Ramos (cell line): ENCODE results near the gene ABCC1.
"Not testable (repeated sequence)": the region's sequence is repeated elsewhere in the genome, so short reads cannot be mapped to it uniquely, and the experiment has no call there.

ENCODE experiments used
- in situ Hi-C: fragments of 300-500 bp; cut with MboI; formaldehyde crosslinking; loops from one replicate; pipeline ENCODE4 v1.14.3; 2022; ENCODE audit warnings: low sequenced_read_pairs; ENCODE audit not compliant: unreplicated experiment

The ABCC1 gene

GRCh38 chr16:15963307-15963910 is 14.0 kb downstream of the ABCC1 start:
- in situ Hi-C loops = no loop called here

GRCh38 chr16:15966420-15966819 is 17.0 kb downstream of the ABCC1 start:
- in situ Hi-C loops = no loop called here

- in situ Hi-C loops = no loop called here
Observed at GRCh38 chr16:15966836-15967546, 17.6 kb downstream of the ABCC1 start.

DNA sequence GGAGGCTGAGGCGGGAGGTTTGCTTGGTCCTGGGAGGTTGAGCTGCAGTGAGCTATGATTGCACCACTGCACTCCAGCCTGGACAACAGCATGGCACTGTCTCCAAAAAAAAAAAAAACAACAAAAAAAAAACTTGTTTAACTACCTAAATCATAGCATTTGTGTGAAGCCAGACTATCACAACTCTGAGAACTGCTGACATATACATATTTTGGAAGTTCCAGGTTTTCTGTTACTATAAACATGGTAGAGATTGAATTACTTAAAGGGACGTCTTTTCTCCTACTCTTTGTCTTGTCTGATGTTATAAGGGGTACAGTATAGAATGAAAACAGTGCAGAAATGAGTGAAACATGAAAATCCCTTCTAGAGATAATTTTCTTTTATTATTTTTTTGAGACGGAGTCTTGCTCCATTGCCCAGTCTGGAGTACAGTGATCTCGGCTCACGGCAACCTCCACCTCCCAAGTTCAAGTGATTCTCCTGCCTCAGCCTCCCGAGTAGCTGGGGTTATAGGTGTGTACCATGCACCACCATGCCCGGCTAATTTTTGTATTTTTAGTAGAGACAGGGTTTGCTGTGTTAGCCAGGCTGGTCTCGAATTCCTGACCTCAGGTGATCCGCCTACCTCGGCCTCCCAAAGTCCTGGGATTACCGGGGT is 18.4 kb downstream of the ABCC1 start:
- in situ Hi-C loops = no loop called here

- in situ Hi-C loops = no loop called here
Observed at GRCh38 chr16:15970202-15970601, 20.8 kb downstream of the ABCC1 start.

DNA sequence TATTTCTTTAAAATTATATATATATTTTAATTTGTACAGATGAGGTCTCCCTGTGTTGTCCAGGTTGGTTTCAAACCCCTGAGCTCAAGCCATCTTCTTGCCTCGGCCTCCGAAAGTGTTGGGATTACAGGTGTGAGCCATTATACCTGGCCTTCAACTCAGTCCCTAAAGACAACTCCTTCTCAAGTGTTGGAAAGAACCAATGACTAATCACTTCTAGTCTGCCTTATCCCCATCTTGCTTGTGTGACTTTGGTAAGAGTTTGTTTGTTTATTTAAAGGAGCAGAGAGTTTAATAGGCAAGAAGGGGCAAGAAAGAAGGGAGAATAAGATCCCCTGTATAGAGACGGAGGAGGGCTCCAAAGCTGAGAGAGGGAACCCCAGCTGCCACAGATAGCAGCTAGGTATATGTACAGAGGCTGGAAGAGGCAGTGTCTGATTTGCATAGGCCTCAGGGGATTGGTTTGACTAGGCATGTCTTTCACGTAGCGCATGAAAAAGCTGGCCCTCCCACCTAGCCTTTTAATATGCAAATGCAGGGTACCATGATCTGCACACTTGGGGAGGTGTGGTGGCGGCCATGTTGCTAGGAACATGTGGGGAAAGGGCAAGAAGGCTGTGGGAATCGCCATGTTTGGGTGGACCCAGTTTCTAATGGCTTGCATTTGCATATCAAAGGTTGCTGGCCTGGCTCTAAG is 21.5 kb downstream of the ABCC1 start:
- in situ Hi-C loops = no loop called here

DNA sequence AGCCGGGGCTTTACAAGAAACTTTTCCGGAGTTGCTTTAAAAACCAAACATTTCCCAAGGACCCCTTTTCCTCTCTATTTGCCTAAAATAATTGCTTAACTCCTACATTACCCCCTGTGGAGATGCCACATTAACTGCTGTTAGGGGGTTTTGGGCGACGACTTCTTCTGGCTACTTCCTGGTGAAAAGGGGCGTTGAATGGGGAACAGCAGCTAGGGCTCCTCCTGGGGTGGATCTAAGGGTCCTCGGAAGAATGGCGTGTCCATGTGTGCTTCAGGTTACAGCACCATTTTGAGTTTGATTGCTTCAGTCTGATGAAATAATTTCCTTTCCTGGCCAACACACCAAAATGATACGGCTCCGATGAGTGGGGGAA is 22.0 kb downstream of the ABCC1 start:
- in situ Hi-C loops = no loop called here

DNA sequence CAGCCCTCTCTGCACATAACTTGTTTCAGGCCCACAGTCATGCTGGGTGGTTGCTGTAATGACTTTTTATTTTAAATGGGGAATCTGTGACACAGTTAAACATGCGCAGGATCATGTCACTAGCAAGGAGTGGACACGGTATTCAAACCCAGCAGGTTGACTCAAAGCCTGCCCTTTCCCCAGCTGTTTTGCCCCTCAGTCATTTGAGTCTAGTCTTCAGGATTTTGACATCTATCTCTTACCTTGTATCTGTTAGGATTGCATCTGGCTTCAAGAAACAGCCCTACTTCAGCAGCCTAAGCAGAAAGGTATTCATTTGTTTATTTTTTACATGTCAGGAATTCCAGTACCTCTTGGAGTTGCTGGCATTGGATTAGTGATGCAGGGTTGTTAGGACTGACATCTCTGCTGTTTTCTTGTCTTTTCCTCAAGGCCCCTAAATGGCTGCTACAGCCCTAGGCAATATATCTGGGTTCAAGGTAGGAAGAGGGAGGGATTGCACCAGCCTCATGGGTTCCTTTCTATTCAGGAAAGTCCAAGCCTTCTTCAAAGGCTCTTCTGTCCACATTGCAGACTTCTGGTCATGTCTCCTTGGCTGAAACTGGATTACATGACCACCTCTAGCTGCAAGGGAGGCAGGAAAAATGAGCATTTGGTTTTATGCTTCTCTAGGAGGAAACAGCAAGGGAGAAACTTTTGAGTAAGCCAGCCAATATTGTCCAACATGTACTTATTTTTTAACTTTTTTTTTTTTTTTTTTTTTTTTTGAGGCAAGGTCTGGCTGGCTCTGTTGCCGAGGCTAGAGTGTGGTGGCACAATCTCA is 22.8 kb downstream of the ABCC1 start:
- in situ Hi-C loops = no loop called here

- in situ Hi-C loops = no loop called here
Observed at GRCh38 chr16:15973421-15973820, 24.0 kb downstream of the ABCC1 start.

DNA sequence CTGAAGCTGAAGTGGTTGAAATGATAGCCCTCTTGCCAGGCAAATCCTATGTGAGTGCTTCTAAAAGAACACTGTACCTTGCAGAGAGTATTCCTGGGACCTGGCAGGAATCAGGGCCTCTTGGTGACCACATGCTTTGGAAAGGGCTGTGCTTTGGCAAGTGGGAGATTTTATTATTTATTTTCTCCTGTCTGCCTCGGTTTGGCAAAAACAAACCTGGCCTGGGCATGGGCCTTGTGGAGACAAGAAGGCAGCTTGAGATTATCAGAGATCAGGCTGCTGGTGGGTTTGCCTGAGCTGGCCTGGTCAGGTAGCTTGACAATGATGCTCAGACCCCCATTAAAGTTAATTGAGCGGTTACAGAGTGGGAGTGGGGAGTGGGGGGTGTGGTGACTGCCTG is 24.6 kb downstream of the ABCC1 start:
- in situ Hi-C loops = no loop called here

- in situ Hi-C loops = no loop called here
Observed at GRCh38 chr16:15975172-15975571, 25.8 kb downstream of the ABCC1 start.

DNA sequence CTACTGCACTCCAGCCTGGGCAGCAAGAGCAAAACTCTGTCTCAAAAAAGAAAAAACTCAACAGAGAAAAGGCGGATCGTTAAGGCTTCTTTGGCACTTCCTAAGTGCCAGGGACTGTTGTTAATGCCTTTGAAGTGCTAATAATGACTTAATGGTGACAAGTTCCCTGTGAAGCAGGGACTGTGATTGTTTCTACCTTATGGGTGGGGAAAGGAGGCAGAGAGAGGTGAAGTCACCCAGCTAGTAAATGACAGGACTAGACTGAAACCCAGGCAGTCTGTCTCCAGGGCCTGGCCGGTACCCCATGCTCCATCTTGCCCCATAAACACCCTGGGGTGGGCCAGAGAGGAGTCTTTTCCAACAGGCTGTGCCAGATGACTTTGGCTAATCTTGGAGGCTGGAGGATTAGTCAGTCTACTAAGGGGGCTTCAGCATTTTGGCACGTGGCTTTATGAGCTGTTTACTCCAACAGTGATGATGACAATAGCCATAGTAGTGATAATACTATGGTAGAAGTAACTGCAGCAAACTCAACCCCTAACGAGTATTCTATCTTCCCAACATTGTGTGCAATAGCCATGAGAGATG is 26.9 kb downstream of the ABCC1 start:
- in situ Hi-C loops = no loop called here

GRCh38 chr16:15976929-15977637 is 27.7 kb downstream of the ABCC1 start:
- in situ Hi-C loops = no loop called here

- in situ Hi-C loops = no loop called here
Observed at GRCh38 chr16:15979801-15980200, 30.4 kb downstream of the ABCC1 start.

- in situ Hi-C loops = no loop called here
Observed at GRCh38 chr16:15980329-15980728, 30.9 kb downstream of the ABCC1 start.

DNA sequence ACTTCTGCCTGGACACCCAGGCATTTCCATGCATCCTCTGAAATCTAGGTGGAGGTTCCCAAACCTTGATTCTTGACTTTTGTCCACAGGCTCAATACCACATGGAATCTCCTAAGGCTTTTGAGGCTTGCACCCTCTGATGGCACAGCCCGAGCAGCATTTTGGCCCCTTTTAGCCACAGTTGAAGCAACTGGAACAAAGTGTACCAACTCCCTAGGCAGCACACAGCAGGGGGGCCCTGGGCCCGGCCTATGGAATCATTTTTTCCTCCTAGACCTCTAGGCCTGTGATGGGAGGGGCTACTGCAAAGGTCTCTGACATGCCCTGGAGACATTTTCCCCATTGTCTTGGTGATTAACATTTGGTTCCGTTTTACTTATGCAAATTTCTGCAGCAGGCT is 32.0 kb downstream of the ABCC1 start:
- in situ Hi-C loops = no loop called here

DNA sequence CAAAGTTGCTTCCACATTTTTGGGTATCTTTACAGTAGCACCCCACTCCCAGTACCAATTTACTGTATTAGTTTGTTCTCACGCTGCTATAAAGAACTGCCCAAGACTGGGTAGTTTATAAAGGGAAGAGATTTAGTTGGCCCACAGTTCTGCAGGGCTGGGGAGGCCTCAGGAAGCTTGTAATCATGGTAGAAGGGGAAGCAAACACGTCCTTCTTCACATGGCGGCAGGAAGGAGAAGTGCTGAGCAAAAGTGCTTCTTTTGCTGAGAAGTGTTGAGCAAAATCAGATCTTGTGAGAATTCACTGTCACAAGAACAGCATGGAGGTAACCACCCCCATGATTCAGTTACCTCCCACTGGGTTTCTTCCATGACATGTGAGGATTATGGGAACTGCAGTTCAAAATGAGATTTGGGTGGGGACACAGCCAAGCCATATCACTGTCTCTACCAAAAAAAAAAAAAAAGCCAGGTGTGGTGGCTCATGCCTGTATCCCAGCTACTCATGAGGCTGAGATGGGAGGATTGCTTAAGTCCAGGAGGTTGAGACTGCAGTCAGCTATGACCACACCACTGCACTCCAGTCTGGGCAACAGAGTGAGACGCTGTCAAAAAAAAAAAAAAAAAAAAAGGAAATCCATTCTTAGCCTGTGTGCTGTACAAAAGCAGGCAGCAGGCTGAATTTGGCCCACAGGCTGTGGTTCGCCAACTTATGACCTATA is 32.9 kb downstream of the ABCC1 start:
- in situ Hi-C loops = not testable (repeated sequence)

DNA sequence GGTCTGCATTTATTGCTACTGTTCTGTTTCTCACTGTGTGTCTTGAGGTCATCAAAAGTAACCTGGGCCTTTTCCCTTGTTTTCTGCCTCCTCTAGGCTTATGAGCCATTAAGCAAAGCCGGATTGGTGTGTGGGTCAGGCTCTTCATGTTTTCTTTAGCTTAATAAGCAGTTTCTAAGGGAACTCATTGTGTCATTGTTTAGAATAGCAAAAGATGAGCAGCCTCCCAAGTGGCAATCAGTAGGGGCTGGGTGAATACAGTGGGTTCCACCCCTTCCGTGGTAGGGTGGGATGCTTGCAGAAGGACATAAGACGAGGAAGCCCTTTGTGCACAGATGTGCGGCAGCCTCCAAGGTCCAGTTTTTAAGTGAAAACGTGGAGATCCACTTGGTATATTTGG is 34.5 kb downstream of the ABCC1 start:
- in situ Hi-C loops = no loop called here

GRCh38 chr16:15985144-15985543 is 35.7 kb downstream of the ABCC1 start:
- in situ Hi-C loops = no loop called here
